H1 (cell line): ENCODE results near the gene AADAC. TPM values are rescaled to one million over a fixed set of nuclear protein-coding genes. Genes with fewer than 3 reads are reported as not detected.

Experiments
- SP2 ChIP-seq: IDR thresholded peaks from 2 replicates; pipeline ENCODE4 v1.6.1; 2012; ENCODE audit warnings: mild to moderate bottlenecking, low read length, inconsistent platforms
- polyA plus RNA-seq, 7 experiments: library from polyadenylated mRNA; depleted of rRNA in 3 of 7; stranded (reverse) in 5 of 7; unstranded in 2 of 7; fragments of >200 nt in 5 of 7; fragments of 200-250 nt in 2 of 7; gene quantifications; 1 replicate in 5 of 7; 2 replicates in 1 of 7; 4 replicates in 1 of 7; pipeline versions ENCODE4 v1.2.1 to v1.2.3, GENCODE V29; 2011 to 2013; ENCODE audit warnings: missing spikeins in 2 of 7, mixed read lengths in 2 of 7
- total RNA-seq: library from RNA; stranded (reverse); fragmentation: NEBNext Ultra II Directional; extraction: Animal tissue kit (Norgen Biotek cat#: 25700); gene quantifications from 2 replicates; pipeline ENCODE4 v1.2.1, GENCODE V29; 2021

The AADAC gene
- total and polyA plus RNA-seq, 2 of the 8 experiments (the other 6 are each of a cell fraction or from before 2014, with no cell fraction given), result not detected

DNA sequence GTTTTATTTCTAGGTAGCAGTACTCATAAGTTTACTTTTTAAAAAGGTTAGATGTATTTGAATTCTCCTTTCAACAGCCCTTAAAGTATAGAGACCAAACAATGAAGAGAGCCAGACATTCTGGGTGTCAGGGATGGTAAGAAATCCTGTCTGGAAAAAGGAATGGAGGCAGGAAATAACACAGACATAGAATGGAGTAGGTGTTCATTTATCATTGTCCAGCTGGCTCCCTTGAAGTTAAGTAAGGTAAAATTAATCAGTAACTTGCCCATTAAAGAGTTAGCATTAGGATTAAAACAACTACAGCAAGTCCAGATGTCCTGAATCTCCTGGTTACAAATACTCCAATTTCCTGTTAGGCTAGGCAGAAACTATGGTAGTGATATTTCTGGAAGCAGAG is 46.0 kb downstream of the AADAC start (continued):
- TF ChIP-seq SP2, result no peak
